ENCODE results near the gene LRRK1. TPM values are rescaled to one million over a fixed set of nuclear protein-coding genes. Genes with fewer than 3 reads are reported as not detected.

Gene LRRK1
- polyA plus RNA-seq, 1 of the 3 experiments (the other 2 are of a cell fraction), result 6.9 TPM

DNA sequence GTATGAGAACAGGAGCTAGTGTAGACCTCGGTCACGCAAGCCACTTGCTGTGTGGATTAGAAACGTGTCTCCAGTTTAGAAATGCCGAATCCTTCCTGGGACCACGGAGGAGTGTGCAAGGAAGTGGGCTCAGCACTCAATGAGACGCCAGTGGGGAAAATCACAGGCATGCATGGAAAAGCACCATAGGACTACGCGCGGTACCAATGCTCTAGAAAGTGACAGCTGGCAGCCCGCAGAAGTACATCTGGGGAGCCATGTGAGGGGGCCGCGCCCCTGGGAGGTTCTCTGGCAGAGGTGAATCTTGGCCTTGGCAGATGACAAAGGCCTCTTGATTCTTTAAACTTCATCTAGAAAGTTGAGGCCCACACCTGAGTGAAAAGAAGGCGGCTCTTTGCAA is 99.3 kb downstream of the LRRK1 start:
- CTCF ChIA-PET, result interaction anchor here (1.3 to 4.3 kb wide), 6 partner anchors 8 to 239 kb away, joined by 3 to 42 read pairs (median 6); no protein-coding TSS in a partner anchor
- Histone ChIP-seq H3F3A (replicated peaks; ENCODE audit: insufficient read depth) (no peaks in the 10 kb centered on the region), H3K4me2 (no peak overlapping the region), H3K27ac (ENCODE audit: low read depth in 2 of 2, low read length in 1 of 2) (no peak overlapping the region), H3K4me3 (ENCODE audit: low read depth in 2 of 2, low read length in 1 of 2) (no peak overlapping the region), H2AFZ (ENCODE audit: low read depth) (no peak overlapping the region), H4K20me1 (ENCODE audit: insufficient read depth) (no peaks in the 10 kb centered on the region), H3K79me2 (ENCODE audit: insufficient read depth) (no peaks in the 10 kb centered on the region), H3K9ac (no peak overlapping the region), H3K27me3 (ENCODE audit: insufficient read depth) (no peaks in the 10 kb centered on the region), H3K9me3 (no peaks in the 10 kb centered on the region), H3K36me3 (replicated peaks in 1 of 2; ENCODE audit: control insufficient read depth in 1 of 2, insufficient read depth in 2 of 2, low read length in 1 of 2) (peaks cover 5 to 8% of the 10 kb centered on the region in 2 experiments), H3K9me2 (no peaks in the 10 kb centered on the region), H3K4me1 (ENCODE audit: control insufficient read depth in 1 of 2, insufficient read depth in 2 of 2, low read depth in 1 of 2, low read length in 1 of 2) (peaks cover 0 to 7% of the 10 kb centered on the region in 2 experiments; a peak in 1 of 4 replicates)
- 87% methylated on average over 13 of the region's 13 CpGs for WGBS (ENCODE audit: low lambda C conversion rate)
- no peak for TF ChIP-seq ELF1 (IDR thresholded peaks at IDR 0.05)
- no peak for TF ChIP-seq MEF2A (IDR thresholded peaks at IDR 0.05; ENCODE audit: borderline replicate concordance, low read depth)
- no peak for DNase-seq
- POLR2A ChIA-PET, result no interaction called here

DNA sequence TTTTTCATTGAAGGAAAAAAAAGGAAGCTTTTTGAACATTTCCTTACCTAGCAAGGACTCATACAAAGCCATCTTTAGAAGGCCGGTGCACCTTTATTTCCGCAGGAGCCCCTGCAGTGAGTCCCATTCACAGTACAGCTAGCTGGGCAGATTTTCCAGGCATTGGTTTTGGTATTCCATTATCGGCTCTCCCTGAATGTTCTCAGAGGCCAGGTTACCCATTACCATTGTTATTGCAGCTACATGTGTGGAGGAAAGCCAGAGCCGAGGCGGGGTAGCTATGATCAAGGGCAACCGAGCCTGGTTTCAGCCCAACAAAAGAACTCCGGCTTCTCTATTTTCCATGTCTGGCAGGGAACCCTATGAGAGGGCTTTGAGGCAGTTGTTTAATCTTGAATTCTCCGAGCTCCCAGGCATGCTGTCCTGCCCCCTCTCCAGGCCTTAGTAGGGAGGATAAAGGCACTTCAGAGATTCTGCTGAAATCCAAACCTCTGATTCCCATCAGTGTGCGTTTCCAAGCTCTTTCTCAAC is 100.3 kb downstream of the LRRK1 start:
- ChIA-PET POLR2A (interaction anchor here (0.8 kb wide), 1 partner anchor 232 kb away, joined by 3 read pairs; the partner anchor contains the start of gene CHSY1), CTCF (interaction anchor here (0.7 to 4.3 kb wide), 8 partner anchors 9 to 238 kb away, joined by 3 to 42 read pairs (median 6); no protein-coding TSS in a partner anchor)
- Histone ChIP-seq H2AFZ (ENCODE audit: low read depth) (no peak overlapping the region), H3K4me1 (ENCODE audit: control insufficient read depth in 1 of 2, insufficient read depth in 2 of 2, low read depth in 1 of 2, low read length in 1 of 2) (peaks cover 0 to 7% of the 10 kb centered on the region in 2 experiments; a peak in 1 of 4 replicates), H3K79me2 (ENCODE audit: insufficient read depth) (no peaks in the 10 kb centered on the region), H3K27me3 (ENCODE audit: insufficient read depth) (no peaks in the 10 kb centered on the region), H3K4me2 (no peak overlapping the region), H3K27ac (ENCODE audit: low read depth in 2 of 2, low read length in 1 of 2) (no peak overlapping the region), H3K9me3 (no peaks in the 10 kb centered on the region), H3K36me3 (replicated peaks in 1 of 2; ENCODE audit: control insufficient read depth in 1 of 2, insufficient read depth in 2 of 2, low read length in 1 of 2) (peaks cover 5 to 8% of the 10 kb centered on the region in 2 experiments), H3K9me2 (no peaks in the 10 kb centered on the region), H4K20me1 (ENCODE audit: insufficient read depth) (no peaks in the 10 kb centered on the region), H3F3A (replicated peaks; ENCODE audit: insufficient read depth) (no peaks in the 10 kb centered on the region), H3K4me3 (ENCODE audit: low read depth in 2 of 2, low read length in 1 of 2) (no peak overlapping the region), H3K9ac (no peak overlapping the region)
- no peak for TF ChIP-seq EP300 (IDR thresholded peaks at IDR 0.05; ENCODE audit: borderline replicate concordance in 1 of 2, low read depth in 1 of 2, low read length in 1 of 2)
- TF ChIP-seq SMC3 (IDR thresholded peaks at IDR 0.05; ENCODE audit: low read depth, low read length), result no peak
- no peak for TF ChIP-seq JUND (IDR thresholded peaks at IDR 0.05)
- TF ChIP-seq, protein P1, sequence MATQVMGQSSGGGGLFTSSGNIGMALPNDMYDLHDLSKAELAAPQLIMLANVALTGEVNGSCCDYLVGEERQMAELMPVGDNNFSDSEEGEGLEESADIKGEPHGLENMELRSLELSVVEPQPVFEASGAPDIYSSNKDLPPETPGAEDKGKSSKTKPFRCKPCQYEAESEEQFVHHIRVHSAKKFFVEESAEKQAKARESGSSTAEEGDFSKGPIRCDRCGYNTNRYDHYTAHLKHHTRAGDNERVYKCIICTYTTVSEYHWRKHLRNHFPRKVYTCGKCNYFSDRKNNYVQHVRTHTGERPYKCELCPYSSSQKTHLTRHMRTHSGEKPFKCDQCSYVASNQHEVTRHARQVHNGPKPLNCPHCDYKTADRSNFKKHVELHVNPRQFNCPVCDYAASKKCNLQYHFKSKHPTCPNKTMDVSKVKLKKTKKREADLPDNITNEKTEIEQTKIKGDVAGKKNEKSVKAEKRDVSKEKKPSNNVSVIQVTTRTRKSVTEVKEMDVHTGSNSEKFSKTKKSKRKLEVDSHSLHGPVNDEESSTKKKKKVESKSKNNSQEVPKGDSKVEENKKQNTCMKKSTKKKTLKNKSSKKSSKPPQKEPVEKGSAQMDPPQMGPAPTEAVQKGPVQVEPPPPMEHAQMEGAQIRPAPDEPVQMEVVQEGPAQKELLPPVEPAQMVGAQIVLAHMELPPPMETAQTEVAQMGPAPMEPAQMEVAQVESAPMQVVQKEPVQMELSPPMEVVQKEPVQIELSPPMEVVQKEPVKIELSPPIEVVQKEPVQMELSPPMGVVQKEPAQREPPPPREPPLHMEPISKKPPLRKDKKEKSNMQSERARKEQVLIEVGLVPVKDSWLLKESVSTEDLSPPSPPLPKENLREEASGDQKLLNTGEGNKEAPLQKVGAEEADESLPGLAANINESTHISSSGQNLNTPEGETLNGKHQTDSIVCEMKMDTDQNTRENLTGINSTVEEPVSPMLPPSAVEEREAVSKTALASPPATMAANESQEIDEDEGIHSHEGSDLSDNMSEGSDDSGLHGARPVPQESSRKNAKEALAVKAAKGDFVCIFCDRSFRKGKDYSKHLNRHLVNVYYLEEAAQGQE (IDR thresholded peaks at IDR 0.05; ENCODE audit: low read depth, low read length), result no peak
- TF ChIP-seq, protein P2, sequence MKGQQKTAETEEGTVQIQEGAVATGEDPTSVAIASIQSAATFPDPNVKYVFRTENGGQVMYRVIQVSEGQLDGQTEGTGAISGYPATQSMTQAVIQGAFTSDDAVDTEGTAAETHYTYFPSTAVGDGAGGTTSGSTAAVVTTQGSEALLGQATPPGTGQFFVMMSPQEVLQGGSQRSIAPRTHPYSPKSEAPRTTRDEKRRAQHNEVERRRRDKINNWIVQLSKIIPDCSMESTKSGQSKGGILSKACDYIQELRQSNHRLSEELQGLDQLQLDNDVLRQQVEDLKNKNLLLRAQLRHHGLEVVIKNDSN (IDR thresholded peaks at IDR 0.05; ENCODE audit: borderline replicate concordance, low read depth), result no peak
- TF ChIP-seq ELF1 (IDR thresholded peaks at IDR 0.05), result no peak
- TF ChIP-seq, protein P3, sequence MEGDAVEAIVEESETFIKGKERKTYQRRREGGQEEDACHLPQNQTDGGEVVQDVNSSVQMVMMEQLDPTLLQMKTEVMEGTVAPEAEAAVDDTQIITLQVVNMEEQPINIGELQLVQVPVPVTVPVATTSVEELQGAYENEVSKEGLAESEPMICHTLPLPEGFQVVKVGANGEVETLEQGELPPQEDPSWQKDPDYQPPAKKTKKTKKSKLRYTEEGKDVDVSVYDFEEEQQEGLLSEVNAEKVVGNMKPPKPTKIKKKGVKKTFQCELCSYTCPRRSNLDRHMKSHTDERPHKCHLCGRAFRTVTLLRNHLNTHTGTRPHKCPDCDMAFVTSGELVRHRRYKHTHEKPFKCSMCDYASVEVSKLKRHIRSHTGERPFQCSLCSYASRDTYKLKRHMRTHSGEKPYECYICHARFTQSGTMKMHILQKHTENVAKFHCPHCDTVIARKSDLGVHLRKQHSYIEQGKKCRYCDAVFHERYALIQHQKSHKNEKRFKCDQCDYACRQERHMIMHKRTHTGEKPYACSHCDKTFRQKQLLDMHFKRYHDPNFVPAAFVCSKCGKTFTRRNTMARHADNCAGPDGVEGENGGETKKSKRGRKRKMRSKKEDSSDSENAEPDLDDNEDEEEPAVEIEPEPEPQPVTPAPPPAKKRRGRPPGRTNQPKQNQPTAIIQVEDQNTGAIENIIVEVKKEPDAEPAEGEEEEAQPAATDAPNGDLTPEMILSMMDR (IDR thresholded peaks at IDR 0.05), result no peak
- DNase-seq, result no peak
- 98% methylated on average over 9 of the region's 9 CpGs for WGBS (ENCODE audit: low lambda C conversion rate)
